PC-3 (cell line): ENCODE data around the gene CLCN5. TPM values are rescaled to one million over a fixed set of nuclear protein-coding genes. Genes with fewer than 3 reads are reported as not detected.

Source experiments
- ATAC-seq: fragments of 200-7000 bp; cut with Tn5 transposase; 2 replicates; pipeline ENCODE4 v1.9.1; 2020; ENCODE audit warnings: mild to moderate bottlenecking, moderate library complexity
- BruUV-seq: library from RNA; stranded (reverse); fragments of 400-500 nt; replicated peaks from 2 replicates; lab custom pipeline; 2021; lab: Mats Ljungman, UMichigan
- CTCF ChIA-PET: fragments of 300-600 bp; sonication (Branson Sonifier 250); formaldehyde crosslinking; loops from one replicate; lab custom pipeline; 2022; ENCODE audit warnings: antibody characterized with exemption; lab: Charles Lee
- POLR2A ChIA-PET: fragments of 300-600 bp; sonication (Branson Sonifier 250); formaldehyde crosslinking; loops from one replicate; lab custom pipeline; 2022; ENCODE audit warnings: antibody characterized with exemption; ENCODE audit not compliant: unreplicated experiment; lab: Charles Lee
- DNase-seq: peaks from one replicate; pipeline ENCODE4 v3.0.0-alpha.2; 2015
- H2AFZ ChIP-seq: fragments of 300-600 bp; sonication (generic); 2 replicates; pipeline ENCODE4 v1.6.0; 2016; ENCODE audit warnings: antibody characterized with exemption, low read length
- H3F3A ChIP-seq: fragments of 300-600 bp; sonication (generic); one replicate; pipeline ENCODE4 v1.6.0; 2017; ENCODE audit warnings: antibody characterized with exemption, low read length, control low read depth, mild to moderate bottlenecking; ENCODE audit not compliant: unreplicated experiment
- H3K27ac ChIP-seq: fragments of 300-600 bp; sonication (generic); 2 replicates; pipeline ENCODE4 v1.5.1; 2016; ENCODE audit warnings: mild to moderate bottlenecking, low read length
- H3K27me3 ChIP-seq: fragments of 300-600 bp; sonication (generic); 2 replicates; pipeline ENCODE4 v1.6.1; 2016; ENCODE audit warnings: low read length, mixed read lengths
- H3K36me3 ChIP-seq: fragments of 300-600 bp; sonication (generic); 2 replicates; pipeline ENCODE4 v1.6.1; 2016; ENCODE audit warnings: low read depth, mixed run types, low read length, mixed read lengths
- H3K4me1 ChIP-seq: fragments of 300-600 bp; sonication (generic); 2 replicates; pipeline ENCODE4 v1.5.1; 2016; ENCODE audit warnings: low read length; ENCODE audit not compliant: insufficient read depth
- H3K4me2 ChIP-seq: fragments of 300-600 bp; sonication (generic); 2 replicates; pipeline ENCODE4 v1.6.0; 2016; ENCODE audit warnings: low read length
- H3K4me3 ChIP-seq: fragments of 300-600 bp; sonication (generic); 2 replicates; pipeline ENCODE4 v1.5.1; 2016; ENCODE audit warnings: mild to moderate bottlenecking, low read length, mixed read lengths
- H3K79me2 ChIP-seq: fragments of 300-600 bp; sonication (generic); 2 replicates; pipeline ENCODE4 v1.6.1; 2017; ENCODE audit warnings: low read length, mixed read lengths
- H3K9ac ChIP-seq: fragments of 300-600 bp; sonication (generic); 2 replicates; pipeline ENCODE4 v1.6.0; 2016; ENCODE audit warnings: mild to moderate bottlenecking, low read length
- H3K9me2 ChIP-seq: fragments of 300-600 bp; sonication (generic); replicated peaks from 2 replicates; pipeline ENCODE4 v1.6.1; 2016; ENCODE audit warnings: mixed run types, low read length, mixed read lengths
- H3K9me3 ChIP-seq: fragments of 300-600 bp; sonication (generic); 2 replicates; pipeline ENCODE4 v1.6.1; 2016; ENCODE audit warnings: low read length, mixed read lengths
- H4K20me1 ChIP-seq: fragments of 300-600 bp; sonication (generic); 2 replicates; pipeline ENCODE4 v1.6.1; 2016; ENCODE audit warnings: low read length, mixed read lengths
- EZH2 ChIP-seq: fragments of 300-600 bp; sonication (generic); IDR thresholded peaks from one replicate; pipeline ENCODE4 v1.6.1; 2017; ENCODE audit warnings: antibody characterized with exemption, mild to moderate bottlenecking, low read length; ENCODE audit not compliant: unreplicated experiment
- EZH2phosphoT487 ChIP-seq: fragments of 300-600 bp; sonication (generic); IDR thresholded peaks from 2 replicates; pipeline ENCODE4 v1.6.1; 2018; ENCODE audit warnings: mild to moderate bottlenecking, antibody characterized with exemption, low read length, borderline replicate concordance
- intact Hi-C: fragments of 100-400 bp; cut with micrococcal nuclease; formaldehyde crosslinking; loops from 2 replicates; pipeline ENCODE4 v1.9.0; 2023
- total RNA-seq: library from RNA; depleted of rRNA; stranded (reverse); fragments of >200 nt; gene quantifications from 2 replicates; pipeline ENCODE4 v1.2.3, GENCODE V29; 2014
- TF ChIP-seq, protein P1 (sequence below): fragments of 300-600 bp; sonication (generic); conservative IDR thresholded peaks from 2 replicates; pipeline ENCODE4 v1.5.1; 2017; ENCODE audit warnings: antibody characterized with exemption, low read depth, mild to moderate bottlenecking, low read length

Gene CLCN5
- total RNA-seq, 1 experiment from 2014 or later: 5.9 TPM

DNA sequence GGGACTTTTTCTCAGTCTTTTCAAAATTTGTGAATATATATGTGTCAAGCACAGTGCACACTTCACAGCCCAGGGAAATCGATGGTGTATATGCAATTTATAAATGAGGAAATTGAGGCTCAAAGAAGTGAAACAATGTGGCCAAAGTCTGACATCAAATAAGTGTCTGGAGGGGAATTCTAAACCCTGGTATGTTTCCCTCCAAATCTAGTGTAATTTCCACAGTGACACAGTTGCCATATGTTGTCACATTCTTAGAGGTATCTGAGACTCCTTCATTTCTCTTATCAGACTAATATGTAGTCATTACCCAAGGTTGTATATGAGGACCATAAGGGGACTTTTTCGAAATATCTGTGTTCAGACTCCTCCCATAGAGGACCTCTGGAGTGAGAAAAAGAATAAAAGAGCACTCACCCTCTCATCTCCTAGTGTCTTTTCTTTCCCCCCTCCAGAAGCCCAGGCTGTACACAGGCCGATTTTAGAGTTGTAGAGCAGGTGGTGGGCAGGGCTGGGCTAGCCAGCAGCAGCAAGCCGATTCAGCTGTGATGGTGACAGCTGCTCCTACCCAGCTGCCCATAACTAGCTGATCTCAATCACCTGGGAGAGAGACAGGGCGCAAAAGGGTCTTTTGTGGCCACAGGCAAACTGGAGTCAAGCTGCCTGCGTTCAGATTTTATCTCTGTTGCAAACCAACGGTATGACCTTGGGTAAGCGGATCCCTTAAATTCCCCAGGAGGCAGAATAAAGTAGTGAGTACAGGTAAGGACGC is 55.1 kb downstream of the CLCN5 start:
- DNase-seq (no peak), ATAC-seq (no peak)
- Histone ChIP-seq H3K9me3 (no peaks in the 10 kb centered on the region), H3K4me1 (no peaks in the 10 kb centered on the region), H4K20me1 (no peaks in the 10 kb centered on the region), H3K4me3 (no peak overlapping the region), H2AFZ (no peak overlapping the region), H3K9ac (no peak overlapping the region), H3K27me3 (no peaks in the 10 kb centered on the region), H3F3A (no peaks in the 10 kb centered on the region), H3K79me2 (no peaks in the 10 kb centered on the region), H3K9me2 (no peaks in the 10 kb centered on the region), H3K4me2 (no peak overlapping the region), H3K36me3 (no peaks in the 10 kb centered on the region), H3K27ac (no peak overlapping the region)
- POLR2A ChIA-PET: no interaction called here
- BruUV-seq: no TSS peak
- TF ChIP-seq, protein P1, sequence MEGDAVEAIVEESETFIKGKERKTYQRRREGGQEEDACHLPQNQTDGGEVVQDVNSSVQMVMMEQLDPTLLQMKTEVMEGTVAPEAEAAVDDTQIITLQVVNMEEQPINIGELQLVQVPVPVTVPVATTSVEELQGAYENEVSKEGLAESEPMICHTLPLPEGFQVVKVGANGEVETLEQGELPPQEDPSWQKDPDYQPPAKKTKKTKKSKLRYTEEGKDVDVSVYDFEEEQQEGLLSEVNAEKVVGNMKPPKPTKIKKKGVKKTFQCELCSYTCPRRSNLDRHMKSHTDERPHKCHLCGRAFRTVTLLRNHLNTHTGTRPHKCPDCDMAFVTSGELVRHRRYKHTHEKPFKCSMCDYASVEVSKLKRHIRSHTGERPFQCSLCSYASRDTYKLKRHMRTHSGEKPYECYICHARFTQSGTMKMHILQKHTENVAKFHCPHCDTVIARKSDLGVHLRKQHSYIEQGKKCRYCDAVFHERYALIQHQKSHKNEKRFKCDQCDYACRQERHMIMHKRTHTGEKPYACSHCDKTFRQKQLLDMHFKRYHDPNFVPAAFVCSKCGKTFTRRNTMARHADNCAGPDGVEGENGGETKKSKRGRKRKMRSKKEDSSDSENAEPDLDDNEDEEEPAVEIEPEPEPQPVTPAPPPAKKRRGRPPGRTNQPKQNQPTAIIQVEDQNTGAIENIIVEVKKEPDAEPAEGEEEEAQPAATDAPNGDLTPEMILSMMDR: no peak
- TF ChIP-seq EZH2 (no peak), EZH2phosphoT487 (no peak)
- intact Hi-C loops: no loop called here
- CTCF ChIA-PET: no interaction called here

DNA sequence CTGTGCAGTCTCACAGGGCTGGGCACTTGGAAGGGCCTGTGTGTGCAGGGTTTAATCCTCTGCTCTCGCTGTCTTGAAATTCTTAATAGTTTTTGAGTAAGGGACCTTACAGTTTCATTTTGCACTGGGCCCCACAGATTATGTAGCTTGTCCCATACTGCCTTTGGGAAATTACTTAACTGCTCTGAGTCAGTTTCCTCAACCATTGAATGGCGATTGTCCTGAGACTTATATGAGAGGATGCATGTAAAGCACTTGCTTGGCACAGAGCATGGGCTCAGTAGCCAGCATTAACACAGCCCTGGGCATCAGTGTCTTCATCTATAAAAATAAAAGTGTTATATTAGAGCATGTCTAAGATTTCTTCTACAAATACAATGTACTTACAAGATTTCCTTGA is 55.8 kb downstream of the CLCN5 start:
- no peak overlapping the region for H3K27ac ChIP-seq
- no peaks in the 10 kb centered on the region for H3K27me3 ChIP-seq
- no peaks in the 10 kb centered on the region for H3K79me2 ChIP-seq
- no peaks in the 10 kb centered on the region for H3K36me3 ChIP-seq
- BruUV-seq: no TSS peak
- no peak for DNase-seq
- ChIA-PET CTCF (no interaction called here), POLR2A (no interaction called here)
- no peaks in the 10 kb centered on the region for H3K9me3 ChIP-seq
- no peak overlapping the region for H3K4me3 ChIP-seq
- no peak overlapping the region for H3K9ac ChIP-seq
- ATAC-seq: no peak
- H3K9me2 ChIP-seq: no peaks in the 10 kb centered on the region
- H3K4me1 ChIP-seq: no peaks in the 10 kb centered on the region
- H3F3A ChIP-seq: no peaks in the 10 kb centered on the region
- TF ChIP-seq EZH2: no peak
- TF ChIP-seq EZH2phosphoT487: no peak
- TF ChIP-seq, protein P1: no peak
- H4K20me1 ChIP-seq: no peaks in the 10 kb centered on the region
- no peak overlapping the region for H2AFZ ChIP-seq
- intact Hi-C loops: no loop called here
- H3K4me2 ChIP-seq: no peak overlapping the region

DNA sequence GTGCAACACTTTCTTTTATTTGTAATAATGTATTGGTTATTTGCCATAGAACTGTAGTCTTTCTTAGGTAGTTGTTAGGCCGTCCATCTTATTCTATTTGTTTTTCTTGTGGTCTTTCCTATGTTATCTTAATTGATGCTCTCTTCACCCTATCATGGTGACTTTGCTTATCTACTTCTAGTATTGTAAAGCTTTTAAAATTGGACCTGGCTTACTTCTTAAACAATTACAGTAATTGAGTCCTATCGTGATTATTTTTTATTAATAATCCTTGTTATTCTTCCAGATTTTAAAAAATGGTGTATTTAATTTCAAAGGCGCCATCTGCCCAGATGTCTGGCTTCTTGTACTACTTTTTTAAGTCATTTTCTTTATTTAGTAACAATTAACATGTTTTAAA is 63.7 kb downstream of the CLCN5 start:
- Histone ChIP-seq H3K36me3 (no peaks in the 10 kb centered on the region), H3K27me3 (no peaks in the 10 kb centered on the region), H3K9me2 (no peaks in the 10 kb centered on the region), H3K4me2 (no peak overlapping the region), H3K79me2 (no peaks in the 10 kb centered on the region), H3K9ac (no peak overlapping the region), H3K27ac (no peak overlapping the region), H3K4me3 (no peak overlapping the region), H3K4me1 (no peaks in the 10 kb centered on the region), H2AFZ (no peak overlapping the region), H3K9me3 (no peaks in the 10 kb centered on the region), H3F3A (no peaks in the 10 kb centered on the region), H4K20me1 (no peaks in the 10 kb centered on the region)
- ChIA-PET POLR2A (no interaction called here), CTCF (interaction anchor here (0.5 kb wide), 1 partner anchor 67 kb away, joined by 3 read pairs; no protein-coding TSS in a partner anchor)
- no TSS peak for BruUV-seq
- TF ChIP-seq EZH2phosphoT487: no peak
- TF ChIP-seq EZH2: no peak
- TF ChIP-seq, protein P1: no peak
- ATAC-seq: no peak
- intact Hi-C loops: no loop called here
- no peak for DNase-seq
